ENCODE results near the gene SYTL5.

SYTL5 gene

GRCh38 chrX:38009641-38010040 lies 3.3 kb downstream of the SYTL5 start:
- no peak for DNase-seq (ENCODE audit: extremely low read depth, low read depth)
- no peak overlapping the region for H3K4me3 ChIP-seq (replicated peaks; ENCODE audit: low read depth, low read length)
- TF ChIP-seq, protein P1, sequence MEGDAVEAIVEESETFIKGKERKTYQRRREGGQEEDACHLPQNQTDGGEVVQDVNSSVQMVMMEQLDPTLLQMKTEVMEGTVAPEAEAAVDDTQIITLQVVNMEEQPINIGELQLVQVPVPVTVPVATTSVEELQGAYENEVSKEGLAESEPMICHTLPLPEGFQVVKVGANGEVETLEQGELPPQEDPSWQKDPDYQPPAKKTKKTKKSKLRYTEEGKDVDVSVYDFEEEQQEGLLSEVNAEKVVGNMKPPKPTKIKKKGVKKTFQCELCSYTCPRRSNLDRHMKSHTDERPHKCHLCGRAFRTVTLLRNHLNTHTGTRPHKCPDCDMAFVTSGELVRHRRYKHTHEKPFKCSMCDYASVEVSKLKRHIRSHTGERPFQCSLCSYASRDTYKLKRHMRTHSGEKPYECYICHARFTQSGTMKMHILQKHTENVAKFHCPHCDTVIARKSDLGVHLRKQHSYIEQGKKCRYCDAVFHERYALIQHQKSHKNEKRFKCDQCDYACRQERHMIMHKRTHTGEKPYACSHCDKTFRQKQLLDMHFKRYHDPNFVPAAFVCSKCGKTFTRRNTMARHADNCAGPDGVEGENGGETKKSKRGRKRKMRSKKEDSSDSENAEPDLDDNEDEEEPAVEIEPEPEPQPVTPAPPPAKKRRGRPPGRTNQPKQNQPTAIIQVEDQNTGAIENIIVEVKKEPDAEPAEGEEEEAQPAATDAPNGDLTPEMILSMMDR (IDR thresholded peaks at IDR 0.05; ENCODE audit: low read depth, low read length, missing control alignments), result no peak

DNA sequence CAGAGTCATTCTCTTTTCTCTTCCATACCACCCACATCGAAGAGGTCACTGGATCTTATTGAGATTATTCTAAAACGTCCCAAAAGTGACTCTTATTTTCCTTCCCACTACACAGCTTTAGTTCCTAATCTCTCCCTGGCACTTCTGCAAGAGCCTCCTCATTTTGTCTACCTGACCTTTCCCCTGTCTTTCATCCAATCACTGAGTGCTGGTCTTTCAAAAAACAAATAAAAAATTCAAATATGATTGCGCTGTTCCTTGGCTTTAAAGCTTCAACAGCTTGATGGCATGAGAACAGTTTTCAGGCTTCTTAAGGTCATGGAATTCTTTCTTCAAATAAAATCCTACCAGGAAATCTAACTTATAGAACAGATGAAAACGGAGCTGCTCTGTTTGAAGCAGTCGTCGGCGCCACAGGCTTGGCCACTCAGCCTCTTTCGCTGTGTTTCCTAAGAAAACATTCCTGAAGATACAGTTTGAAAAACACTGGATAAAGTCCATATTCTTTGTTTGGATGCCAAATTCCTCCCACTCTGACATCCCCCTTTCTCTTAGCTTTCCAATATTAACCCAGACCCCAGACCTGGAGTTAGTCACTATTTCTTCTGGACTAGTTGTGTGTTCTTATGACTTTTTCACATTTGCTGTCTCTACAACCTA lies 12.5 kb downstream of the SYTL5 start:
- TF ChIP-seq, protein P1 (IDR thresholded peaks at IDR 0.05; ENCODE audit: low read depth, low read length, missing control alignments), result no peak
- no peak overlapping the region for H3K4me3 ChIP-seq (replicated peaks; ENCODE audit: low read depth, low read length)
- no peak for DNase-seq (ENCODE audit: extremely low read depth, low read depth)

GRCh38 chrX:38028300-38028699 lies 21.9 kb downstream of the SYTL5 start:
- TF ChIP-seq, protein P1 (IDR thresholded peaks at IDR 0.05; ENCODE audit: low read depth, low read length, missing control alignments), result no peak
- no peak for DNase-seq (ENCODE audit: extremely low read depth, low read depth)
- no peak overlapping the region for H3K4me3 ChIP-seq (replicated peaks; ENCODE audit: low read depth, low read length)

DNA sequence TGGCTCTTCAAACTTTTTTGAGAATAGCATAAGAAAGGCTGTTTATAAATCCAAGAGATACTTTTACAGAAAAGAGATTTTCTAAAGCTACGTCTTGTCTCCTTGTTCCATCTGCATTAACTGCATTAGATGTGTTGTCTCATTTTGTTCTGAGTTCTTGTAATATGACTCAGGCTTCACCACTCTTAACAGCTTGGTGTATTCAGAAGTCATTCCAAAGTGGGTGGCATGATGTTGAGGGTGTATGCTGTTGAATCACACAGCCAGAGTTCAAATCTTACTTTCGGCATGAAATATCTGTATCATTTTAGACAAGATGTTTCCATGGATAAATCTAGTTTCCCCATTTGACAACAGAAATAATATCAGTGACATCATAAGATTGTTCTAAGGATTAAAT lies 30.1 kb downstream of the SYTL5 start:
- TF ChIP-seq, protein P1 (IDR thresholded peaks at IDR 0.05; ENCODE audit: low read depth, low read length, missing control alignments), result no peak
- H3K4me3 ChIP-seq (replicated peaks; ENCODE audit: low read depth, low read length), result no peak overlapping the region
- DNase-seq (ENCODE audit: extremely low read depth, low read depth), result no peak

DNA sequence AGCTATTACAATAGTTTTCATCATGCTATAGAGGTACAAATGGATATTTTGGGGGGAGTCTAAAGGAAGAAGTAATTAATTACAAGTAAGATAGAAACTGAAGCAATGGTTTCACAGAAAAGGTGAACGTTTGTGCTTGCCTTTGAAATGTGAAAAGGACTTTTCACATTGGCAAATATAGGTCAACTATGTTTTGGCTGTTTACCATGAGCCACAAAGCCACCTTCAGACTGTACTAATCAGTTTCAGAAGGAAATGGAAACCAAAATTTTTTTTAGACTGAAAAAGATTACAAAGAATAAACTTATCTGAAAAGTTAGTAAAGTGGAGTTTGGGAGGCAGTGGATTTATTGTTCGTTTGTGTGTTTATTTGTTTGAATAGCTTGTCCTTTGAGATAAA lies 32.1 kb downstream of the SYTL5 start:
- TF ChIP-seq, protein P1 (IDR thresholded peaks at IDR 0.05; ENCODE audit: low read depth, low read length, missing control alignments), result no peak

GRCh38 chrX:38041237-38041636 lies 34.9 kb downstream of the SYTL5 start:
- no peak overlapping the region for H3K4me3 ChIP-seq (replicated peaks; ENCODE audit: low read depth, low read length)
- DNase-seq (ENCODE audit: extremely low read depth, low read depth), result no peak
- TF ChIP-seq, protein P1 (IDR thresholded peaks at IDR 0.05; ENCODE audit: low read depth, low read length, missing control alignments), result no peak

More for the DNA sequence above, 32.1 kb downstream of the SYTL5 start:
- no peak overlapping the region for H3K4me3 ChIP-seq (replicated peaks; ENCODE audit: low read depth, low read length)
- DNase-seq (ENCODE audit: extremely low read depth, low read depth), result no peak

DNA sequence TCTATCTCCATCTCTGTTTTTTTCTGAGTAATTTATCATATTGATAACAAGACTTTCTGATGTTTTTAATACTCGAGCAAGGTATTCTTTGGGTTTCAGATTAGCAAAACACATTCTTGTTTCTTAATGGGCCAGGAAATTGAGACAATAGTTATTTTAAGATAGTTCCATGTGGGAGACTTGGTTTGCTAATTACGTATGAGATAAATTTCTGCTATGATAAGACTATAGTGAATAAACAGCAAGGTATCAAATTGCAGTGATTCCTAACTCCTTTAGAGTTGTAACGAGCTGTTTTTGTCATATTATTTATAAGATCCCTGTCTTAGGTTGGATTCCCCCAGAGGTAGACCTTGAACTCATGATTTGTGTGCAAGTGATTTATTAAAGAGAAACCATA lies 38.3 kb downstream of the SYTL5 start:
- TF ChIP-seq, protein P1 (IDR thresholded peaks at IDR 0.05; ENCODE audit: low read depth, low read length, missing control alignments), result no peak
- no peak overlapping the region for H3K4me3 ChIP-seq (replicated peaks; ENCODE audit: low read depth, low read length)
- DNase-seq (ENCODE audit: extremely low read depth, low read depth), result no peak

Measured in HFF-Myc (cell line).